Measurements from ENCODE around the gene SYT12.
"Not testable (repeated sequence)": the region's sequence is repeated elsewhere in the genome, so short reads cannot be mapped to it uniquely, and the experiment has no call there.

SYT12 gene, protein sequence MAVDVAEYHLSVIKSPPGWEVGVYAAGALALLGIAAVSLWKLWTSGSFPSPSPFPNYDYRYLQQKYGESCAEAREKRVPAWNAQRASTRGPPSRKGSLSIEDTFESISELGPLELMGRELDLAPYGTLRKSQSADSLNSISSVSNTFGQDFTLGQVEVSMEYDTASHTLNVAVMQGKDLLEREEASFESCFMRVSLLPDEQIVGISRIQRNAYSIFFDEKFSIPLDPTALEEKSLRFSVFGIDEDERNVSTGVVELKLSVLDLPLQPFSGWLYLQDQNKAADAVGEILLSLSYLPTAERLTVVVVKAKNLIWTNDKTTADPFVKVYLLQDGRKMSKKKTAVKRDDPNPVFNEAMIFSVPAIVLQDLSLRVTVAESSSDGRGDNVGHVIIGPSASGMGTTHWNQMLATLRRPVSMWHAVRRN

GRCh38 chr11:67022961-67023956 is at the start of gene SYT12:
SYT12 (plus strand) TSS chr11:67023134; CDS start chr11:67030145, 7,011 bp downstream.
- peak; percentile 39 for DNase-seq

DNA sequence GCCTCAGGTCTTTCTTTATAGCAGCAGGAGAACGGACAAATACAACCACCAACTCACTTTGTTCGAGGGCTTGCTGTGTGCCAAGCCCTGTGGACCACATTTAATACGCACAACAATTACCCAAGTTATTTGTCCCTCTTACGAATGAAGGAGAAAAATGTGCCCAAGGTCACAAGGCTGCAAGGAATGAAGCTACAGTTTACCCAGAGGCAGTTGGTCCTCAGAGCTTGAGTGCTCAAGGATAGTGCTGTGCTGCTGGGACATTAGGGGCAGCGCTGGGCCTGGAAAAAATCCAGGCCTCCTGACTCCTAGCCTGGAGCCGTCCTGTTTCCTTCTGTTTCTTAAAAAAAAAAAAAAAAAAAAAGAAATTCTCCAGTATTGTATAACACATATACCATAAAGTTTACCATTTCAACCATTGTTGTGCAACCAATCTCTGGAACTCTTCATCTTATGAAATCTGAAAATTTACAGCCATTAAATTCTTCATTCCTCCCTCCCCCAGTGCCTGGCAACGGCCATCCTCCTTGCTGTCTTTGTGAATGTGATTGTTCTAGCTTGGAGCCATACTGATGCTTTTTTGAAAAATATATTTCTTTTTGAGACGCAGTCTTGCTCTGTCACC is 48.9 kb upstream of the SYT12 start:
- no peak for DNase-seq

- no peak for DNase-seq
Observed at GRCh38 chr11:66974724-66975404, 48.1 kb upstream of the SYT12 start, which contains the start of gene C11orf86. C11orf86 (plus strand) TSS chr11:66975304; CDS start chr11:66975363, 59 bp downstream.

- no peak for DNase-seq
Observed at GRCh38 chr11:66975405-66976027, 47.4 kb upstream of the SYT12 start.

DNA sequence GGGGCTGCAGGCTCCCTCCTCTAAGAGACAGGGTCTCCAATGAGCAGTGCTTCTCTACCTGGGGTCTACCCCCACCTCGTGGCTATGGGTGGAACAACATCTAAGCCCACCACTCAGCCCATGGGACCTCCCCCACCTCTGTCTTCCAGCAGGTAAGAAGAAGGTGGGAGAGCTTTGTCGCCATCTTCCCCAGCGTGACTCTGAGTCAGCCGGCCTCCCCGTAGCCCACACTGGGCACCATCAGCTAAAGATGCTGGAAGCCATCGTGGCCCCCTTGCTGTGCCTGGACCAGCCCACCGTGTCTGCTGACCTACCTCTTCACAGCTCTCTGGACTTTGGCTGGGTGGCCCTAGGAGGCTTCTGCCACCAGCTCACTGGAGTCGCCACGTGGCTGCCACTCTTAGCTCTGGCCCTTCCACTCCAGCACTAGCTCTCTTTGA is 46.9 kb upstream of the SYT12 start:
- DNase-seq = peak; percentile 45

GRCh38 chr11:66976925-66977324 is 46.0 kb upstream of the SYT12 start:
- no peak for DNase-seq

GRCh38 chr11:66978229-66978628 is 44.7 kb upstream of the SYT12 start:
- DNase-seq = no peak

DNA sequence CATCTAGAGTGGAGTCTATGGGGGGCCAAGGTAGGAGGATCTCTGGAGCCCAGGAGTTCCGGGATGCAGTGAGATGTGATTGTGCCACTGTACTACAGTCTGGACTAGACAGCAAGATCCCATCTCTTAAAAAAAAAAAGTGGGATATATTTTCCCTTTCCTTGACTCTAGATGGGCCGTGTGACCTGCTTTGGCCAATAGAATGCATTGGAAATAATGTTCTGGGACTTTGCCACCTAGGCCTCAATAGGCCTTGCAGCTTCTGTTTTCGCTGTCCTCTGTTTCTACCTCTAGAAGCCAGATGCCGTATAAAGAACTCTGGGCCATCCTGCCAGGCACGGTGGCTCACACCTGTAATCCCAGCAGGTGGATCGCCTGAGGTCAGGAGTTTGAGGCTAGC is 44.2 kb upstream of the SYT12 start:
- no peak for DNase-seq

DNA sequence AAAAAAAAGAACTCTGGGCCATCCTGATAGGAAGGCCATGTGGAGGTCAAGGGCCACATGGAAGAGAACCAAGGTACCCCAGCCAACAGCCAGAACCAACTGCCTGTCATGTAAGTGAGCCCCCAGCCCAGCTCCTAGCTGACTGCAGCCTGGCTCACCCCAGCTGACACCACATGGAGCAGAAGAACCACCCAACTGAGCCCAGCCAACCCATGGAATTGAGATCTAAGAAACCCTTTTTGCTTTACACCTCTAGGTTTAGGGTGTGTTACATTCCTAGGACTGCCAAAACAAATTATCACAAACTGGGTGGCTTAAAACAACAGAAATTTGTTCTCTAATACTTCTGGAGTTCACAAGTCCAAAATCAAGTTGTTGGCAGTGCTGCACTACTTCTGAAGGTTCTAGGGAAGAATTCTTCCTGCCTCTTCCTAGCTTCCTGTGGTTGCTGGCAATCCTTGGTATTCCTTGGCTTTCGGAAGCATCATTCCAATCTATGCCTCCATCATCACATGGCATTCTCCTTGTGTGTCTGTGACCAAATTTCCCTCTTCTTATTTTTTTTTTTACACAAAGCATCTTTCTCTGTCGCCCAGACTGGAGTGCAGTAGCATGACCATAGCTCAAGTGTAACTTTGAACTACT is 43.5 kb upstream of the SYT12 start:
- DNase-seq = no peak

DNA sequence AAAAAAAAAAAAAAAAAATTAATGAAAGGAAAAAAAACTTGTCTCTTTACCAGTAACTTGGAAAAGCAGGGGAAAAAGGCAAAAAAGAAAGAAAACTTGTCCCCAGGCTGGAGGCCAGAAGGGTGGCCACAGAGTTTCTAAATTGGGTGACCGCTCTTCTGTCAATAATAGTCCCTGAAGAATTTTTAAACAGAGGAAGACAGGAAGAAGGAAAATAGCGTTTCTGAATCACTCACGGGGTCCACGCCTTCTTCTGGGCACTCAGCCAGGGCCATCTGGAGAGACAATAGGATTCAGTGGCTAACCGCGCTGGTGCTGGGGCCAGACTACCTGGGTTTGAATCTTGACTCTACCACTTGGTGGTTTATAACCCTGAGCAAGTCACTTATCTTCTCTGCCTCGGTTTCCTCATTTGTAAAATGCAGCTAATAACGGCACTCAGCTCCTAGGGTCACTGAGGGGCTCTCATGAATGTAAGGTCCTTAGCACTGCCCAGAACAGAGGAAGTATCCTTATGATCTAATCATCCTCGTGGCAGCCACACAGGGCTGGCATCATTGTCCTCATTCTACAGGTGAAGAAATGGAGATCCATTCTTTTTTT is 40.9 kb upstream of the SYT12 start:
- DNase-seq = peak; percentile 66

- DNase-seq = no peak
Observed at GRCh38 chr11:66983275-66983924, 39.5 kb upstream of the SYT12 start.

DNA sequence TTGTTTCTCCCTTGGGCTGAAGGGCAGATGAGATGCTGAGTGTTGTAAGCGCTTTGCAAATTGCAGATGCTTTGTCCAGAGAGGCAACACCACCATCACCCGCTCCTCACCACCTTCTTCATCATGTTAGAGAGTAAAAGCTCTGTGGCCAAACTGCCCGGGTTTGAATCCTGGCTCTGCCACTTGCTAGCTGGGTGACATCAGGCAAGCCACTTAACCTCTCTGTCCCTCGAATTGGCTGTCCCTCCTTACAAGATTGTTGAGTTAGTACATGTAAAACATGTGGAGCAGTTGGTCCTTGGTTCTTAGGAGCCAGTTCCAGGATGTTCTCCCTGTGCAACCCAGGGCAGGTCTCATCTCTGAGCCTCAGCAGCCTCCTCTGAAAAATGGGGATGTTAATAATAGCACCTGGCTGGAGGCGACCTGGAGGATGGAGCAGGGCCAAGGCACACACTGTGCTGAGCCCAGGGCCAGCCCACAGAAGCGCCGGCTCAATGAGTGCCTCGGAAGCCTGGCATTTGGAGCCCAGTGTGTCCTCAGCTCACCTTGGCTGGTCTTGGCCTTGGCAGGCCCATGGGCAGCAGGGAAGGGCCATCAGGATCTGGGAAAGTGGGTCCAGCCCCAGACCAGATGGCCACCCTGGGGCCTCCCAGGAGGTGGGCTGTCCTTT is 37.3 kb upstream of the SYT12 start:
- DNase-seq = no peak

- no peak for DNase-seq
Observed at GRCh38 chr11:66986178-66986545, 36.8 kb upstream of the SYT12 start.

GRCh38 chr11:66987158-66987620 is 35.7 kb upstream of the SYT12 start:
- DNase-seq = no peak

GRCh38 chr11:66987924-66988637 is 34.9 kb upstream of the SYT12 start:
- DNase-seq = no peak

DNA sequence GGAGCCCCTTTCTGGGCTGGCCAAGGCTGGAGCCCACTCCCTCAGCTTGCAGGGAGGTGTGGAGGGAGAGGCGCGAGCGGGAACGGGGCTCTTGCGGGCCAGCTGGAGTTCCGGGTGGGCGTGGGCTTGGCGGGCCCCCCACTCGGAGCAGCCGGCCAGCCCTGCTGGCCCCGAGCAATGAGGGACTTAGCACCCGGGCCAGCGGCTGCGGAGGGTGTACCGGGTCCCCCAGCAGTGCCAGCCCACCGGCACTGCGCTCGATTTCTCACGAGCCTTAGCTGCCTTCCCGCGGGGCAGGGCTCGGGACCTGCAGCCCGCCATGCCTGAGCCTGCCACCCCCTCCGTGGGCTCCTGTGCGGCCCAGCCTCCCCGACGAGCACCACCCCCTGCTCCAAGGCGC is 34.2 kb upstream of the SYT12 start:
- not testable (repeated sequence) for DNase-seq

GRCh38 chr11:66989360-66989759 is 33.6 kb upstream of the SYT12 start:
- DNase-seq = not testable (repeated sequence)

- no peak for DNase-seq
Observed at GRCh38 chr11:66992041-66992440, 30.9 kb upstream of the SYT12 start.

All from stimulated activated CD4-positive, alpha-beta T cell treated with anti-CD3 and anti-CD28 coated beads, Interleukin-15, amount 100 ng/mL, for 24 hours (primary cell).